ENCODE measurements around the gene ZNF385B. TPM values are rescaled to one million over a fixed set of nuclear protein-coding genes. Genes with fewer than 3 reads are reported as not detected.

ZNF385B gene
- total and polyA plus RNA-seq, 10 of the 15 experiments (the other 5 are each of a cell fraction or from before 2014, with no cell fraction given), result not detected

GRCh38 chr2:179849719-179850118 is 11.7 kb downstream of the ZNF385B start:
- no peak overlapping the region for H3K9ac ChIP-seq (ENCODE audit: control insufficient read depth, insufficient read depth, low read length)
- H3K79me2 ChIP-seq (ENCODE audit: control insufficient read depth, insufficient read depth, low read length), result no peaks in the 10 kb centered on the region
- H3K4me2 ChIP-seq (ENCODE audit: control insufficient read depth, insufficient read depth), result no peak overlapping the region
- TF ChIP-seq NRF1 (conservative IDR thresholded peaks at IDR 0.05; ENCODE audit: low read depth, low read length) (no peak), SIX5 (IDR thresholded peaks at IDR 0.05; ENCODE audit: low read depth, low read length, severe bottlenecking) (no peak), ATF3 (IDR thresholded peaks at IDR 0.05; ENCODE audit: borderline replicate concordance, extremely low read depth, low read depth, low read length) (no peak), POLR2A (IDR thresholded peaks at IDR 0.05; ENCODE audit: low read depth, low read length) (no peak)
- no peak overlapping the region for H2AFZ ChIP-seq (ENCODE audit: control insufficient read depth, low read depth, low read length)
- no peaks in the 10 kb centered on the region for H3K27me3 ChIP-seq (replicated peaks in 1 of 2; ENCODE audit: control insufficient read depth in 2 of 2, insufficient read depth in 2 of 2, low read length in 1 of 2)
- no peak for ATAC-seq
- no peak for DNase-seq (ENCODE audit: low read depth, low spot score)
- H3K4me3 ChIP-seq, result no peak overlapping the region
- no peak overlapping the region for H3K27ac ChIP-seq (ENCODE audit: control insufficient read depth, insufficient read depth)
- in situ Hi-C loops (cut with MboI), result no loop called here
- RAD21 ChIA-PET (ENCODE audit: unreplicated experiment), result no interaction called here
- POLR2A ChIA-PET, result no interaction called here
- intact Hi-C loops (cut with micrococcal nuclease; ENCODE audit: unreplicated experiment), result no loop called here
- SMC1A ChIA-PET (ENCODE audit: uncharacterized antibody, unreplicated experiment), result no interaction called here
- H4K20me1 ChIP-seq (ENCODE audit: control insufficient read depth, insufficient read depth), result no peaks in the 10 kb centered on the region
- FAIRE-seq, result no peak
- no peaks in the 10 kb centered on the region for H3K4me1 ChIP-seq (ENCODE audit: control insufficient read depth, insufficient read depth, low read length)
- CTCF ChIA-PET, result no interaction called here
- BruUV-seq (replicated peaks), result no TSS peak
- no peaks in the 10 kb centered on the region for H3K9me3 ChIP-seq (replicated peaks; ENCODE audit: control insufficient read depth, insufficient read depth, low read length)
- no peaks in the 10 kb centered on the region for H3K36me3 ChIP-seq (ENCODE audit: control insufficient read depth in 2 of 2, insufficient read depth in 2 of 2, low read length in 1 of 2)

- ChIA-PET CTCF (no interaction called here), POLR2A (no interaction called here)
- intact Hi-C loops (cut with micrococcal nuclease; ENCODE audit: unreplicated experiment), result loop anchor here (5.0 kb wide), 1 partner anchor 234 kb away; no protein-coding TSS in a partner anchor
Observed at GRCh38 chr2:179843541-179843940, 17.9 kb downstream of the ZNF385B start.

More at GRCh38 chr2:179843541-179843940, 17.9 kb downstream of the ZNF385B start:
- BruUV-seq (replicated peaks), result no TSS peak
- no peaks in the 10 kb centered on the region for H3K79me2 ChIP-seq (ENCODE audit: control insufficient read depth, insufficient read depth, low read length)
- no peak overlapping the region for H3K9ac ChIP-seq (ENCODE audit: control insufficient read depth, insufficient read depth, low read length)
- no peak for FAIRE-seq
- H3K36me3 ChIP-seq (ENCODE audit: control insufficient read depth in 2 of 2, insufficient read depth in 2 of 2, low read length in 1 of 2), result no peaks in the 10 kb centered on the region
- no peaks in the 10 kb centered on the region; a peak in 2 of 4 replicates for H3K27me3 ChIP-seq (replicated peaks in 1 of 2; ENCODE audit: control insufficient read depth in 2 of 2, insufficient read depth in 2 of 2, low read length in 1 of 2)
- no peak overlapping the region for H3K27ac ChIP-seq (ENCODE audit: control insufficient read depth, insufficient read depth)
- ChIA-PET SMC1A (ENCODE audit: uncharacterized antibody, unreplicated experiment) (interaction anchor here (0.6 kb wide), 1 partner anchor 78 kb away, joined by 3 read pairs; no protein-coding TSS in a partner anchor), RAD21 (ENCODE audit: unreplicated experiment) (no interaction called here)
- no peak overlapping the region for H3K4me3 ChIP-seq
- no peak for DNase-seq (ENCODE audit: low read depth, low spot score)
- in situ Hi-C loops (cut with MboI), result no loop called here
- H3K4me2 ChIP-seq (ENCODE audit: control insufficient read depth, insufficient read depth), result no peak overlapping the region
- TF ChIP-seq PAX5 (IDR thresholded peaks at IDR 0.05; ENCODE audit: borderline replicate concordance, low read depth, low read length) (no peak), TCF3 (IDR thresholded peaks at IDR 0.05; ENCODE audit: borderline replicate concordance, insufficient read depth, low read depth, low read length) (no peak), HSF1 (IDR thresholded peaks at IDR 0.05; ENCODE audit: low read depth, low read length) (no peak), SIX5 (IDR thresholded peaks at IDR 0.05; ENCODE audit: low read depth, low read length, severe bottlenecking) (no peak), CEBPB (IDR thresholded peaks at IDR 0.05; ENCODE audit: borderline replicate concordance in 1 of 2, low read depth in 2 of 2, low read length in 2 of 2) (no peak)
- no peak overlapping the region for H2AFZ ChIP-seq (ENCODE audit: control insufficient read depth, low read depth, low read length)
- ATAC-seq, result no peak
- no peaks in the 10 kb centered on the region for H3K9me3 ChIP-seq (replicated peaks; ENCODE audit: control insufficient read depth, insufficient read depth, low read length)
- no peaks in the 10 kb centered on the region for H4K20me1 ChIP-seq (ENCODE audit: control insufficient read depth, insufficient read depth)
- no peaks in the 10 kb centered on the region for H3K4me1 ChIP-seq (ENCODE audit: control insufficient read depth, insufficient read depth, low read length)
